ENCODE data around the gene LINC01488. TPM values are rescaled to one million over a fixed set of nuclear protein-coding genes. Genes with fewer than 3 reads are reported as not detected.

LINC01488 gene
- total and polyA plus RNA-seq, 2 donors (not counting 1 experiment from before 2014, with no cell fraction given), result not detected

DNA sequence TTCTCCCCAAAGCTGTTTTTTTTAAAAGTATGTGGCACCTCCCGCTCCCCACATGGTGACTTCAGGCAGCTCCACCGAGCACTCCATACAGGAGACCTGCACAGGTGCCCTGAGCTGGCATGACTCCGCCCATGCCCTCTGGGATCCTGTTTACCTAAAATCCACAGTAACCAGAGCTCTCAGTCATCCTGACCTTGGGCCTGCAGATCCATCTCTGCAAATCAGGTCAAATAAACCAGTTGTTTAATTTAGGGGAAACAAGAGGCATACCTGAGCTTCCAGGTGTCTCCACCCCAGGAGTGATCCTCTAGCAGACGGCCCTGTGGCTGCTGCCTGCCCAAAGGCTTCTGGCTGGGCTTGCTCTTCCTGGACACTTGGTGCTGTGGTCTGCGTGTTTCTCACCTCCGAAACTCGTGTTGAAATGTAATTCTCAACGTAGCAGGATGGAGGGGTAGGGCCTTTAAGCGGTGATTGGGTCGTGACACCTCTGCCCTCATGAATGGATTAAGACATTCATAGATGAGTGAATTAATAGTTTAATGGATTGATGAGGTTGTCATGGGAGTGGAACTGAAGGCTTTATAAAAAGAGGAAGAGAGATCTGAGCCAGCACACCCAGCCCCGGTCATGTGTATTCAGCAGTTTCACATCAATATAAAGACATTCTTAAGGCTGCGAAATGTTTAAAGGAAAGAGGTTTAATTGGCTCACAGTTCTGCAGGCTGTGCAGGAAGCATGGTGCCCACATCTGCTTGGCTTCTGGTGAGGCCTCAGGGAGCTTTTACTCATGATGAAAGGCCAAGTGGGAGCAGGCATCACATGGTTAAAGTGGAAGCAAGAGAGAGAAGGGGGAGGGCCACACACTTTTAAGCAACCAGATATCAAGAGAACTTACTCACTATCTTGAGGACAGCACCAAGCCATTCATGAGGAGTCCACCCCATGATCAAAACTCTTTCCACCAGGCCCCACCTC lies 34.1 kb downstream of the LINC01488 start:
- TF ChIP-seq EZH2 (IDR thresholded peaks at IDR 0.05; ENCODE audit: borderline replicate concordance, insufficient read depth, low read depth, low read length, poor library complexity, severe bottlenecking) (no peak), CTCF (IDR thresholded peaks at IDR 0.05) (no peak)
- Histone ChIP-seq H3K9me3 (ENCODE audit: control extremely low read depth in 1 of 3, control insufficient read depth in 2 of 3, insufficient read depth in 1 of 3, low read length in 2 of 3) (peaks cover 2 to 40% (median 22%) of the 10 kb centered on the region in 3 donors), H4K20me1 (ENCODE audit: control insufficient read depth, insufficient read depth, low read length, poor library complexity, severe bottlenecking) (no peaks in the 10 kb centered on the region), H2AFZ (ENCODE audit: insufficient read depth, low read depth, low read length, poor library complexity, severe bottlenecking) (no peak overlapping the region), H3K4me1 (ENCODE audit: control insufficient read depth in 2 of 2, insufficient read depth in 2 of 2, low read length in 2 of 2) (peaks cover 4 to 14% of the 10 kb centered on the region in 2 donors), H3K27me3 (replicated peaks in 1 of 4; ENCODE audit: control extremely low read depth in 1 of 4, control insufficient read depth in 3 of 4, insufficient read depth in 4 of 4, low read length in 3 of 4) (peaks cover 0 to 5% (median 0%) of the 10 kb centered on the region in 4 experiments), H3K27ac (ENCODE audit: low read length in 2 of 2) (peak overlapping the region in 1 of 2 donors; percentile 24), H3K9ac (ENCODE audit: low read length) (no peak overlapping the region), H3K4me3 (ENCODE audit: control extremely low read depth in 1 of 5, extremely low read depth in 1 of 5, insufficient read depth in 1 of 5, low read depth in 2 of 5, low read length in 4 of 5) (no peak overlapping the region), H3K4me2 (replicated peaks; ENCODE audit: low read depth, low read length, poor library complexity, severe bottlenecking) (peak overlapping the region; percentile 29), H3K79me2 (ENCODE audit: control insufficient read depth, insufficient read depth, low read length) (no peaks in the 10 kb centered on the region), H3K36me3 (replicated peaks in 1 of 2; ENCODE audit: control extremely low read depth in 1 of 2, control insufficient read depth in 1 of 2, extremely low read depth in 1 of 2, insufficient read depth in 2 of 2, low read length in 1 of 2) (no peaks in the 10 kb centered on the region)
- Mint-ChIP-seq H3K4me3 (no peak overlapping the region), H3K9me3 (ENCODE audit: insufficient read depth) (peaks cover 7% of the 10 kb centered on the region), H3K4me1 (peaks cover 10% of the 10 kb centered on the region), H3K27ac (peak overlapping the region; percentile 56), H3K27me3 (peaks cover 2% of the 10 kb centered on the region)
- POLR2A ChIA-PET, result no interaction called here
- CTCF ChIA-PET, result no interaction called here
- DNase-seq (peak; percentile 51), ATAC-seq (ENCODE audit: low read depth) (no peak)
- 68% methylated on average over 9 of the region's 12 CpGs for WGBS (ENCODE audit: insufficient coverage)
- intact Hi-C loops (cut with micrococcal nuclease), result no loop called here

GRCh38 chr11:69516526-69516925 lies 35.1 kb downstream of the LINC01488 start:
- DNase-seq (no peak), ATAC-seq (ENCODE audit: low read depth) (no peak)
- peaks cover 7% of the 10 kb centered on the region for H3K9me3 Mint-ChIP-seq (ENCODE audit: insufficient read depth)
- Histone ChIP-seq H3K36me3 (replicated peaks in 1 of 2; ENCODE audit: control extremely low read depth in 1 of 2, control insufficient read depth in 1 of 2, extremely low read depth in 1 of 2, insufficient read depth in 2 of 2, low read length in 1 of 2) (no peaks in the 10 kb centered on the region), H3K9ac (ENCODE audit: low read length) (no peak overlapping the region), H2AFZ (ENCODE audit: insufficient read depth, low read depth, low read length, poor library complexity, severe bottlenecking) (no peak overlapping the region), H3K27ac (ENCODE audit: low read length in 2 of 2) (no peak overlapping the region), H3K4me1 (ENCODE audit: control insufficient read depth in 2 of 2, insufficient read depth in 2 of 2, low read length in 2 of 2) (peaks cover 4 to 14% of the 10 kb centered on the region in 2 donors), H3K79me2 (ENCODE audit: control insufficient read depth, insufficient read depth, low read length) (no peaks in the 10 kb centered on the region), H3K9me3 (ENCODE audit: control extremely low read depth in 1 of 3, control insufficient read depth in 2 of 3, insufficient read depth in 1 of 3, low read length in 2 of 3) (peaks cover 2 to 40% (median 22%) of the 10 kb centered on the region in 3 donors), H3K4me2 (replicated peaks; ENCODE audit: low read depth, low read length, poor library complexity, severe bottlenecking) (no peak overlapping the region), H3K27me3 (replicated peaks in 1 of 4; ENCODE audit: control extremely low read depth in 1 of 4, control insufficient read depth in 3 of 4, insufficient read depth in 4 of 4, low read length in 3 of 4) (peaks cover 0 to 5% (median 0%) of the 10 kb centered on the region in 4 experiments), H3K4me3 (ENCODE audit: control extremely low read depth in 1 of 5, extremely low read depth in 1 of 5, insufficient read depth in 1 of 5, low read depth in 2 of 5, low read length in 4 of 5) (no peak overlapping the region), H4K20me1 (ENCODE audit: control insufficient read depth, insufficient read depth, low read length, poor library complexity, severe bottlenecking) (no peaks in the 10 kb centered on the region)
- H3K4me1 Mint-ChIP-seq, result peaks cover 10% of the 10 kb centered on the region
- H3K27me3 Mint-ChIP-seq, result peaks cover 2% of the 10 kb centered on the region
- intact Hi-C loops (cut with micrococcal nuclease), result no loop called here
- H3K27ac Mint-ChIP-seq, result no peak overlapping the region
- no peak overlapping the region for H3K4me3 Mint-ChIP-seq
- ChIA-PET POLR2A (no interaction called here), CTCF (no interaction called here)
- no peak for TF ChIP-seq EZH2 (IDR thresholded peaks at IDR 0.05; ENCODE audit: borderline replicate concordance, insufficient read depth, low read depth, low read length, poor library complexity, severe bottlenecking)
- no peak for TF ChIP-seq CTCF (IDR thresholded peaks at IDR 0.05)
- 93% methylated on average over 2 of the region's 3 CpGs for WGBS (ENCODE audit: insufficient coverage)

Data from B cell (primary cell).